ENCODE data around the gene PPP1R7.

The PPP1R7 gene

DNA sequence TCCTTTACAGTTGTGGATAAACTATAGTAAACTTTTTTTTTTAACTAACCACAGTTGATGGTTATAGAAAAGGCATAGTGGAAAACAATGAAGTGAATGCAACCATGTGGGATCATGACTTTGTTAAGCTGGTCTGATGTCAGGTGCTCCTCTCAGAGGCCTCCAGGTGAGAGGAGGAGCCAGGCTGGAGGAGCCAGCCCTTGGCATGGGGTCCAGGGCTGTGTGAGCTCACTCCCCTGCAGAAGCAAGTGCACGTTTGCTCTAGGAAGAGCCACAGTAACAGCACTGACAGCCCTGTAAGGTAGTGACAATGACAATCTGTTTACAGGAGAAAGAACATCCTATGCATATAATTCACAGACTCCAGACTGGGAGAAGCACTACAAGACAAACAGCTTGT is 5.7 kb downstream of the PPP1R7 start:
- DNase-seq (ENCODE audit: low read depth), result no peak
- TF ChIP-seq, protein P1, sequence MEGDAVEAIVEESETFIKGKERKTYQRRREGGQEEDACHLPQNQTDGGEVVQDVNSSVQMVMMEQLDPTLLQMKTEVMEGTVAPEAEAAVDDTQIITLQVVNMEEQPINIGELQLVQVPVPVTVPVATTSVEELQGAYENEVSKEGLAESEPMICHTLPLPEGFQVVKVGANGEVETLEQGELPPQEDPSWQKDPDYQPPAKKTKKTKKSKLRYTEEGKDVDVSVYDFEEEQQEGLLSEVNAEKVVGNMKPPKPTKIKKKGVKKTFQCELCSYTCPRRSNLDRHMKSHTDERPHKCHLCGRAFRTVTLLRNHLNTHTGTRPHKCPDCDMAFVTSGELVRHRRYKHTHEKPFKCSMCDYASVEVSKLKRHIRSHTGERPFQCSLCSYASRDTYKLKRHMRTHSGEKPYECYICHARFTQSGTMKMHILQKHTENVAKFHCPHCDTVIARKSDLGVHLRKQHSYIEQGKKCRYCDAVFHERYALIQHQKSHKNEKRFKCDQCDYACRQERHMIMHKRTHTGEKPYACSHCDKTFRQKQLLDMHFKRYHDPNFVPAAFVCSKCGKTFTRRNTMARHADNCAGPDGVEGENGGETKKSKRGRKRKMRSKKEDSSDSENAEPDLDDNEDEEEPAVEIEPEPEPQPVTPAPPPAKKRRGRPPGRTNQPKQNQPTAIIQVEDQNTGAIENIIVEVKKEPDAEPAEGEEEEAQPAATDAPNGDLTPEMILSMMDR (conservative IDR thresholded peaks at IDR 0.05; ENCODE audit: low read length), result no peak

DNA sequence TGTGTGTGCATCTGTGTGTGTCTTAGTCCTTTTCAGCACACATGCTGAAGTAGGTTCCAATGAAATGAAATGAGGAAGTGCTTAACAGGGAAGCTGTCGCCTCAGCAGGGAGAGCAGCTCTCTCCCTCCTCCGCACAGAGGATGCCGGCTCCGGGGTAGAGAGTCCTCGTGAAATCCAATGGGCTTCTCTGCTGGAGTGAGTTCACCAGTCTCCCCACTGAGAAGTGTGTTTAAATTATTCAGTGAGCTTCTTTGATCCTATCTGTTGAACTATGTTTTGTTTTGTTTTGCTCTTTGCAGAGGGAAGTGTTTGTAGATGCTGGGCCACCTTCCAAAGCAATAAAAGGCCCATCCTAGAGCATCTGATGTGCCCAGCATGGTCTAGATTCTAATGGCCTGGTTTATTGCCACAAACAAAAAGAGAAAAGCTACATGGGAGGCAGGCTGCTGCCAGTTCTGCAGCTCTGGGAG is 6.7 kb downstream of the PPP1R7 start:
- no peak overlapping the region for H3K4me3 ChIP-seq (ENCODE audit: low read length)
- TF ChIP-seq, protein P1 (conservative IDR thresholded peaks at IDR 0.05; ENCODE audit: low read length), result no peak
- DNase-seq (ENCODE audit: low read depth), result no peak

More for the DNA sequence above, 5.7 kb downstream of the PPP1R7 start:
- no peak overlapping the region for H3K4me3 ChIP-seq (ENCODE audit: low read length)

DNA sequence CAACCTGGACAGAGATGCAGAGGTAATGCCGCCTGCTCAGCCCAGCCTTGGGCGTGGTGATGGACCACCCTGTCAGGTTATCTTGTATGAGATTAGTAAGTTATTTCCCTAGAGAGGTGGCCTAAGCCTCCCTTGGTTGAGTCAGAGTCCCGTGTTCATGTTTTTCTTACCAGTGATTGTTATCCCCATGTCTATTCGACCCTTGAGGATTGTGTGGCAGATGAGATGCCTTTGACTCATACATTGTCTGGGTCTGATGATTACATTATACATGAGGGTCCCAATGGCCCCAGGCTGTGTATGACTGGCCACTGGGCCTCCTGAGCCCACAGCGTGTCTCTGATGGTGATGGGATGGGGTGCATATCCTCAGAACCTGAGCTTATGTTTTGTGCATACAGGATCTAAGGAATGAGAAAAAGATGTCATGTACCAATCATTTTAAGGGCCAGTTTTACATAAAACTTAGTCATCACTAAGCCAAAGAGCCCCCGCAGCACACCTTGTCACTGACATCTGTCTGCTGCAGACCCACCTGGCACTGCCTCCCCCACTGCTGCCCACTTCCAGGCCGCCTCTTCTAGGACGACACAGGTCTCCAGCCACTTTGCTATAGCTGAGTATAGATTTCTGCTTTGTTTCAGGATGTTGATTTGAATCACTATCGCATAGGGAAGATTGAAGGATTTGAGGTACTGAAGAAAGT is 7.7 kb downstream of the PPP1R7 start:
- no peak for DNase-seq (ENCODE audit: low read depth)
- no peak overlapping the region for H3K4me3 ChIP-seq (ENCODE audit: low read length)
- TF ChIP-seq, protein P1 (conservative IDR thresholded peaks at IDR 0.05; ENCODE audit: low read length), result no peak

DNA sequence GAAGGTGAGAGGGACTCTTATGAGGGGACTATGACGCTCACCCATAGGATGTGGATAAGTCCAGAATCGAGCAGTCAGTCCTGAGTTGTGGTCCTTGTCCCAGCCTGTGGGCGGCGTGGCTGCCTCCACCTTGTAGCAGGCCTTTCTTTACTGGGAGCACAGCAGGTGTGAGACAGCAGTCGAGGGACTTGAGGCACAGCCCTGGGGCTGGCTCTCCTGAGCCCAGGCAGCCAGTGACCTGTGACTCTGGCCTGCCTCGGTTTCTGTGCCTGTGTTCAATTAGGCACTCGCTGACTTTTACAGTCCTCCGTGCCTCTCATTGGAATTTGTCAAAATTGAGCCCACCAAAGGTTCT is 8.3 kb downstream of the PPP1R7 start:
- DNase-seq (ENCODE audit: low read depth), result no peak
- TF ChIP-seq, protein P1 (conservative IDR thresholded peaks at IDR 0.05; ENCODE audit: low read length), result no peak

DNA sequence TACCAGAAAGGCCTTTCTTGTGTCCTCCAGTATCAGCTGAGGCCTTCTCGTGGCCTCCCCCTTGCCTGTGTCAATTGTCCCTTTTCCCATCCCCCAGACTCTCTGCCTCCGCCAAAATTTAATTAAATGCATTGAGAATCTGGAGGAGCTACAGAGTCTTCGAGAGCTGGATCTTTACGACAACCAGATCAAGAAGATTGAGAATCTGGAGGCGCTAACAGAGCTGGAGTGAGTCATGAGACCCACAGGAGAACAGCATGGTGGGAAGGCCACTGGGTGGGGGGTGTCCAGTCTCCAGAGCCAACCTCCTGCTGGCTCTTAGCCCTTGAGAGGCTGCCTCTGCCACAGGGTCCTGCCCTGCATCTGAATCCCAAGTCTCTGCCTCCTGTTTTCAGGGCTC is 8.8 kb downstream of the PPP1R7 start:
- TF ChIP-seq, protein P1 (conservative IDR thresholded peaks at IDR 0.05; ENCODE audit: low read length), result no peak
- no peak overlapping the region for H3K4me3 ChIP-seq (ENCODE audit: low read length)
- DNase-seq (ENCODE audit: low read depth), result no peak

More for the DNA sequence above, 8.3 kb downstream of the PPP1R7 start:
- H3K4me3 ChIP-seq (ENCODE audit: low read length), result no peak overlapping the region

DNA sequence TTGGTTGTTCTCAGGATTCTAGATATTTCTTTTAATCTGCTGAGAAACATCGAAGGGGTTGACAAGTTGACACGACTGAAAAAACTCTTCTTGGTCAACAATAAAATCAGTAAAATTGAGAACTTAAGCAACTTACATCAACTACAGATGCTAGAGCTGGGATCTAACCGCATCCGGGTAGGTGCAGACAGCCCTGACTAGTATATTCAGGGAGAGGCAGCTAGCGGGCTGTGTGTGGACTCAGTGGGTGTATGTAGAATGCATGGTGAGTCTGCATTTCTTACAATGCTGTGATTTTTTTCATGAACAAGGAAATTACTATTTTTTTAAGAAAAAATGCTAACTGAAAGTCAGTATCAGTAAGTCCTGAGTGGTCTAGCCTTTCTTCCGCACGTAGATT is 10.1 kb downstream of the PPP1R7 start:
- TF ChIP-seq, protein P1 (conservative IDR thresholded peaks at IDR 0.05; ENCODE audit: low read length), result no peak
- H3K4me3 ChIP-seq (ENCODE audit: low read length), result no peak overlapping the region
- DNase-seq (ENCODE audit: low read depth), result no peak

DNA sequence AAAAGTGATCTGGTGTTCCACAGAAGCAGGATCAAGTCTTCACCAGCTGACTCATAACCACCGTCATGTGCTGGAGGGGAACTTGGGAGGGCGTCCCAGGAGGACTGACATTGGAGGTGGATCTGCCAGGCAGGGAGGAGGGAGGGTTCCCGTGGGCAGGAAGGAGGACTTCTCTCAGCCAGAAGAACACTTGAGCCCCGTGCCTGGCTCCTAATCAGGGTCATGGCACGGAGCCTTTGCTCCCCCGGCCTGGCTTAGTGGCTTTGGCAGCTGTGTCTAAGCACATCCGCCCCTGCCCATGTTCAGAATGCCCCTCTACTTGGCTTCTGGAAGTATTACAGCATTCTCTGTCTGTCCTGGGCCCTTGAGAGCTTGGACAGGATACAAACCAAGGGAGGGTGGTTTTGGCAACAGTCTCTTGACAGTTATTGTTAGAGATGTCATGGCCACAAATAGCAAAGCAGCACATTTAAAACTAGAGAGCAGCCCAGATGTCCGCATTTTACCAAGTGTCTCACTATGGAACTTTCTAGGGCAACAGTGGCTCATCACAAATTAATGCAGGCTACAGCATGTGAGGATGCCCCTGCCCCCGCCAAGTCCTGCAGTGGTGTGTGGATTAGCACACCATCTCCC is 11.5 kb downstream of the PPP1R7 start:
- DNase-seq (ENCODE audit: low read depth), result peak; percentile 94
- no peak overlapping the region for H3K4me3 ChIP-seq (ENCODE audit: low read length)
- TF ChIP-seq, protein P1 (conservative IDR thresholded peaks at IDR 0.05; ENCODE audit: low read length), result no peak
